Stimulated activated CD8-positive, alpha-beta memory T cell treated with anti-CD3 and anti-CD28 coated beads, Interleukin-7, amount 100 ng/mL, for 1 hour (primary cell): ENCODE measurements around the gene MPG.
A peak's percentile ranks its signal among the peaks of the same experiment; 100 is the strongest.
"Not testable (repeated sequence)": the region's sequence is repeated elsewhere in the genome, so short reads cannot be mapped to it uniquely, and the experiment has no call there.

Experiments
- DNase-seq, 2 donors: peaks; one replicate each; pipeline ENCODE4 v3.0.0-alpha.2; 2020; ENCODE audit warnings: low read depth in 2 of 2

MPG gene

GRCh38 chr16:112153-112840, 34.3 kb downstream of the MPG start:
- DNase-seq: no peak

GRCh38 chr16:114327-114726, 36.3 kb downstream of the MPG start:
- no peak for DNase-seq

GRCh38 chr16:116015-116414, 38.0 kb downstream of the MPG start:
- DNase-seq: no peak

GRCh38 chr16:117379-118365, 39.6 kb downstream of the MPG start:
- DNase-seq: peak; percentile 31 to 47

GRCh38 chr16:118857-119256, 40.8 kb downstream of the MPG start:
- DNase-seq: no peak

GRCh38 chr16:119295-119694, 41.3 kb downstream of the MPG start:
- DNase-seq: no peak

GRCh38 chr16:119835-120491, 41.9 kb downstream of the MPG start:
- DNase-seq: no peak

GRCh38 chr16:120756-121155, 42.7 kb downstream of the MPG start:
- no peak for DNase-seq

- DNase-seq: no peak
Observed at GRCh38 chr16:122361-122760, 44.3 kb downstream of the MPG start.

GRCh38 chr16:123558-124350, 45.7 kb downstream of the MPG start:
- not testable (repeated sequence) for DNase-seq

- DNase-seq: no peak
Observed at GRCh38 chr16:125011-125410, 47.0 kb downstream of the MPG start.

- no peak for DNase-seq
Observed at GRCh38 chr16:129075-129474, 51.0 kb downstream of the MPG start.

GRCh38 chr16:130533-131173, 52.6 kb downstream of the MPG start:
- no peak for DNase-seq

GRCh38 chr16:132120-132519, 54.1 kb downstream of the MPG start:
- no peak for DNase-seq

- DNase-seq: no peak
Observed at GRCh38 chr16:133716-134115, 55.7 kb downstream of the MPG start.
